OCI-LY1 (cell line): Measurements from ENCODE around the gene HSP90AB1.

Experiments used
- EZH2 ChIP-seq: fragments of 200-600 bp; sonication (generic), shearing (Covaris generic); IDR thresholded peaks from 2 replicates; pipeline ENCODE4 v1.8.0; 2017; ENCODE audit warnings: borderline replicate concordance, mixed run types, mild to moderate bottlenecking, antibody characterized with exemption, low read length, moderate library complexity, mixed read lengths
- TF ChIP-seq, protein P1 (sequence below): fragments of 200-600 bp; sonication (generic), shearing (Covaris generic); IDR thresholded peaks from 2 replicates; pipeline ENCODE4 v1.5.1; 2017; ENCODE audit warnings: mild to moderate bottlenecking, antibody characterized with exemption, low read length, moderate library complexity, mixed read lengths

DNA sequence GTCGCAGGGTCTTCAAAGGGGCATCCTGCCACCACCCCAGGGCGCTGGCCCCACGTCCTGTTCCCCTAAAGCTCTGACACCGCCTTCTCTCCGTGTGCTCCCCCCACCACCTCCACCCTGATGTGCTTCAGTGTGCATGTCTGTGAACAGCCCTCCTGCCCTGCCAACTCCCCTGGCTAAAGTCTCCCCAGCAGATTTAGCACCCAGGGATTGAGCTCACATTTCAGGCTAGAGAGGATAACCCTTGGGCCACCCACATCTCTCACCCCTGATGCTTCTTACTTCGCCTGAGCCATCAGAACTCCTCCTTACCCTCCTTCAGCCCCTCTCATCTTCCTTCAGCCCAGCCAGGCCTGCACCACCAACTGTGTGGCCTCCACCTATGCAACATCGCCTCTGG, 30.9 kb downstream of the HSP90AB1 start:
- TF ChIP-seq, protein P1, sequence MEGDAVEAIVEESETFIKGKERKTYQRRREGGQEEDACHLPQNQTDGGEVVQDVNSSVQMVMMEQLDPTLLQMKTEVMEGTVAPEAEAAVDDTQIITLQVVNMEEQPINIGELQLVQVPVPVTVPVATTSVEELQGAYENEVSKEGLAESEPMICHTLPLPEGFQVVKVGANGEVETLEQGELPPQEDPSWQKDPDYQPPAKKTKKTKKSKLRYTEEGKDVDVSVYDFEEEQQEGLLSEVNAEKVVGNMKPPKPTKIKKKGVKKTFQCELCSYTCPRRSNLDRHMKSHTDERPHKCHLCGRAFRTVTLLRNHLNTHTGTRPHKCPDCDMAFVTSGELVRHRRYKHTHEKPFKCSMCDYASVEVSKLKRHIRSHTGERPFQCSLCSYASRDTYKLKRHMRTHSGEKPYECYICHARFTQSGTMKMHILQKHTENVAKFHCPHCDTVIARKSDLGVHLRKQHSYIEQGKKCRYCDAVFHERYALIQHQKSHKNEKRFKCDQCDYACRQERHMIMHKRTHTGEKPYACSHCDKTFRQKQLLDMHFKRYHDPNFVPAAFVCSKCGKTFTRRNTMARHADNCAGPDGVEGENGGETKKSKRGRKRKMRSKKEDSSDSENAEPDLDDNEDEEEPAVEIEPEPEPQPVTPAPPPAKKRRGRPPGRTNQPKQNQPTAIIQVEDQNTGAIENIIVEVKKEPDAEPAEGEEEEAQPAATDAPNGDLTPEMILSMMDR, result no peak
- no peak for TF ChIP-seq EZH2
